HEK293 (cell line): ENCODE data around the gene GRIK4.

ENCODE experiments used
- CTCF ChIA-PET: fragments of 350-600 bp; formaldehyde crosslinking; extraction: SDS; loops from one replicate; lab custom pipeline; 2021; ENCODE audit warnings: antibody characterized with exemption; lab: Yijun Ruan, JAX
- POLR2A ChIA-PET: fragments of 300-600 bp; formaldehyde crosslinking; extraction: SDS; loops from one replicate; lab custom pipeline; 2020; ENCODE audit warnings: antibody characterized with exemption, inconsistent platforms; lab: Yijun Ruan, JAX
- H3K27ac ChIP-seq: fragments of 200-500 bp; sonication (Bioruptor generic); 2 replicates; pipeline ENCODE4 v1.5.1; 2014; ENCODE audit warnings: low read depth, low read length, control low read depth, inconsistent platforms; ENCODE audit errors: extremely low read depth
- H3K36me3 ChIP-seq, 2 experiments: fragments of 200-500 bp in 1 of 2; sonication (Bioruptor generic) in 1 of 2; 1 replicate in 1 of 2; 2 replicates in 1 of 2; pipeline ENCODE4 v1.5.1; 2014 to 2017; ENCODE audit warnings: inconsistent platforms in 2 of 2, low read length in 2 of 2; ENCODE audit not compliant: control insufficient read depth in 2 of 2, insufficient read depth in 1 of 2
- H3K4me1 ChIP-seq: fragments of 200-500 bp; sonication (Bioruptor generic); 2 replicates; pipeline ENCODE4 v1.5.1; 2014; ENCODE audit warnings: mild to moderate bottlenecking, low read length, inconsistent platforms; ENCODE audit not compliant: control insufficient read depth, insufficient read depth
- H3K4me3 ChIP-seq: 2 replicates; pipeline ENCODE4 v1.5.1; 2011; ENCODE audit warnings: low read depth, mild to moderate bottlenecking, control low read depth, low read length, moderate library complexity
- H3K9me3 ChIP-seq: fragments of 200-500 bp; sonication (Bioruptor generic); 2 replicates; pipeline ENCODE4 v1.5.1; 2014; ENCODE audit warnings: low read depth, low read length, inconsistent platforms; ENCODE audit not compliant: control insufficient read depth, insufficient read depth
- ATF2 ChIP-seq: fragments of 450-650 bp; formaldehyde crosslinking; IDR thresholded peaks from 2 replicates; pipeline ENCODE4 v1.5.1; 2016; ENCODE audit warnings: missing biosample characterization, missing genetic modification characterization, low read depth
- ELK4 ChIP-seq: IDR thresholded peaks from 2 replicates; pipeline ENCODE4 v1.6.1; 2011; ENCODE audit warnings: mild to moderate bottlenecking, low read depth, low read length, borderline replicate concordance
- GLI4 ChIP-seq: fragments of 450-650 bp; formaldehyde crosslinking; IDR thresholded peaks from 2 replicates; pipeline ENCODE4 v1.5.1; 2016; ENCODE audit warnings: missing biosample characterization, missing genetic modification characterization
- MZF1 ChIP-seq: fragments of 450-650 bp; formaldehyde crosslinking; IDR thresholded peaks from 2 replicates; pipeline ENCODE4 v1.5.1; 2017; ENCODE audit warnings: missing biosample characterization, missing genetic modification characterization, borderline replicate concordance
- PATZ1 ChIP-seq: fragments of 450-650 bp; formaldehyde crosslinking; IDR thresholded peaks from 2 replicates; pipeline ENCODE4 v1.5.1; 2016; ENCODE audit warnings: missing biosample characterization, missing genetic modification characterization
- PRDM10 ChIP-seq: fragments of 450-650 bp; formaldehyde crosslinking; IDR thresholded peaks from 2 replicates; pipeline ENCODE4 v1.5.1; 2016; ENCODE audit warnings: missing biosample characterization, missing genetic modification characterization
- SALL2 ChIP-seq: fragments of 450-650 bp; formaldehyde crosslinking; IDR thresholded peaks from 2 replicates; pipeline ENCODE4 v1.5.0; 2017; ENCODE audit warnings: missing biosample characterization, mild to moderate bottlenecking, missing genetic modification characterization, borderline replicate concordance
- ZBTB44 ChIP-seq: fragments of 450-650 bp; IDR thresholded peaks from 2 replicates; pipeline ENCODE4 v1.5.1; 2018; ENCODE audit warnings: missing biosample characterization, mild to moderate bottlenecking, missing genetic modification characterization
- ZIC2 ChIP-seq: fragments of 450-650 bp; formaldehyde crosslinking; IDR thresholded peaks from 2 replicates; pipeline ENCODE4 v1.5.1; 2016; ENCODE audit warnings: missing biosample characterization, missing genetic modification characterization
- ZNF155 ChIP-seq: fragments of 450-650 bp; formaldehyde crosslinking; IDR thresholded peaks from 2 replicates; pipeline ENCODE4 v1.5.1; 2016; ENCODE audit warnings: missing biosample characterization, missing genetic modification characterization
- ZNF18 ChIP-seq: fragments of 450-650 bp; formaldehyde crosslinking; IDR thresholded peaks from 2 replicates; pipeline ENCODE4 v1.5.1; 2016; ENCODE audit warnings: missing biosample characterization, missing genetic modification characterization
- ZNF214 ChIP-seq: fragments of 450-650 bp; formaldehyde crosslinking; IDR thresholded peaks from 2 replicates; pipeline ENCODE4 v1.5.1; 2017; ENCODE audit warnings: missing biosample characterization, mild to moderate bottlenecking, missing genetic modification characterization, borderline replicate concordance
- ZNF26 ChIP-seq: fragments of 450-650 bp; formaldehyde crosslinking; IDR thresholded peaks from 2 replicates; pipeline ENCODE4 v1.5.1; 2016; ENCODE audit warnings: missing biosample characterization, missing genetic modification characterization
- ZNF266 ChIP-seq: fragments of 450-650 bp; formaldehyde crosslinking; IDR thresholded peaks from 2 replicates; pipeline ENCODE4 v1.5.1; 2016; ENCODE audit warnings: missing biosample characterization, missing genetic modification characterization, low read depth
- ZNF292 ChIP-seq: fragments of 450-650 bp; formaldehyde crosslinking; IDR thresholded peaks from 2 replicates; pipeline ENCODE4 v1.5.1; 2016; ENCODE audit warnings: low read depth, missing biosample characterization, missing genetic modification characterization, borderline replicate concordance
- ZNF513 ChIP-seq: fragments of 450-650 bp; IDR thresholded peaks from 2 replicates; pipeline ENCODE4 v1.5.1; 2018; ENCODE audit warnings: missing biosample characterization, missing genetic modification characterization
- ZNF707 ChIP-seq: fragments of 450-650 bp; formaldehyde crosslinking; IDR thresholded peaks from 2 replicates; pipeline ENCODE4 v1.5.1; 2016; ENCODE audit warnings: missing biosample characterization, missing genetic modification characterization
- ZNF747 ChIP-seq: fragments of 450-650 bp; formaldehyde crosslinking; IDR thresholded peaks from 2 replicates; pipeline ENCODE4 v1.5.1; 2016; ENCODE audit warnings: missing biosample characterization, missing genetic modification characterization
- ZNF777 ChIP-seq: fragments of 450-650 bp; formaldehyde crosslinking; IDR thresholded peaks from 2 replicates; pipeline ENCODE4 v1.5.1; 2017; ENCODE audit warnings: missing biosample characterization, missing genetic modification characterization, borderline replicate concordance

Gene GRIK4

GRCh38 chr11:120973501-120973900 is 462.0 kb downstream of the GRIK4 start:
- ChIA-PET CTCF (interaction anchor here (1.2 kb wide), 1 partner anchor 25 kb away, joined by 3 read pairs; no protein-coding TSS in a partner anchor), POLR2A (no interaction called here)
- no peak overlapping the region for H3K27ac ChIP-seq
- no peak overlapping the region for H3K4me3 ChIP-seq
- no peaks in the 10 kb centered on the region for H3K9me3 ChIP-seq
- no peaks in the 10 kb centered on the region for H3K4me1 ChIP-seq
- no peaks in the 10 kb centered on the region for H3K36me3 ChIP-seq
- no peak for TF ChIP-seq ZNF707 (tag by site-specific recombination)
- TF ChIP-seq ZNF747 = no peak
- no peak for TF ChIP-seq ZNF155 (tag by site-specific recombination)
- TF ChIP-seq PRDM10 (tag by site-specific recombination) = no peak
- TF ChIP-seq MZF1 (tag by site-specific recombination) = no peak
- TF ChIP-seq ATF2 (tag by site-specific recombination) = no peak
- TF ChIP-seq ZBTB44 = no peak
- TF ChIP-seq ZNF292 (tag by site-specific recombination) = no peak
- no peak for TF ChIP-seq ZNF26 (tag by site-specific recombination)
- no peak for TF ChIP-seq ZNF266 (tag by site-specific recombination)
- no peak for TF ChIP-seq ZIC2

- Histone ChIP-seq H3K36me3 (no peaks in the 10 kb centered on the region), H3K4me3 (no peak overlapping the region), H3K27ac (no peak overlapping the region), H3K4me1 (no peaks in the 10 kb centered on the region), H3K9me3 (no peaks in the 10 kb centered on the region)
- POLR2A ChIA-PET = no interaction called here
- CTCF ChIA-PET = interaction anchor here (0.6 to 0.7 kb wide), 4 partner anchors 12 to 783 kb away, joined by 3 to 4 read pairs (median 3); no protein-coding TSS in a partner anchor
- no peak for TF ChIP-seq PATZ1
- no peak for TF ChIP-seq ZNF18 (tag by site-specific recombination)
- no peak for TF ChIP-seq SALL2 (tag by site-specific recombination)
- no peak for TF ChIP-seq ELK4
- TF ChIP-seq ZNF777 (tag by site-specific recombination) = no peak
- TF ChIP-seq ZNF513 (tag by site-specific recombination) = no peak
- no peak for TF ChIP-seq MZF1 (tag by site-specific recombination)
- no peak for TF ChIP-seq GLI4 (tag by site-specific recombination)
- TF ChIP-seq ZNF214 (tag by site-specific recombination) = no peak
Observed at GRCh38 chr11:120974466-120974865, 462.9 kb downstream of the GRIK4 start.
